ENCODE results near the gene FOXRED1. TPM values are rescaled to one million over a fixed set of nuclear protein-coding genes. Genes with fewer than 3 reads are reported as not detected.

Gene FOXRED1
- total and polyA plus RNA-seq, 9 of the 15 experiments (the other 6 are each of a cell fraction or from before 2014, with no cell fraction given), result 14.1 to 94.4 (median 53.1) TPM

GRCh38 chr11:126318574-126319373 is 49.8 kb downstream of the FOXRED1 start (continued):
- TF ChIP-seq ATF3 (IDR thresholded peaks at IDR 0.05) (peak; percentile 32; the same call in 1 of the 2 replicates), ATF3 (CRISPR knock-in tag; conservative IDR thresholded peaks at IDR 0.05) (no peak), TCFL5 (CRISPR knock-in tag; conservative IDR thresholded peaks at IDR 0.05) (no peak), ZNF24 (IDR thresholded peaks at IDR 0.05) (no peak), KLF13 (tag; IDR thresholded peaks at IDR 0.05; ENCODE audit: borderline replicate concordance, low read depth) (no peak), ATF7 (IDR thresholded peaks at IDR 0.05) (0 out of 2 replicates have a peak, but pooled peaks have one; percentile 26), ZNF212 (CRISPR knock-in tag; IDR thresholded peaks at IDR 0.05) (no peak), KDM2B (CRISPR knock-in tag; IDR thresholded peaks at IDR 0.05) (no peak), GATA2 (CRISPR knock-in tag; IDR thresholded peaks at IDR 0.05) (no peak), POLR2H (tag; IDR thresholded peaks at IDR 0.05; ENCODE audit: low read depth) (no peak), KHSRP (IDR thresholded peaks at IDR 0.05) (no peak), HCFC1 (IDR thresholded peaks at IDR 0.05; ENCODE audit: low read depth, low read length) (no peak), ZNF3 (CRISPR knock-in tag; IDR thresholded peaks at IDR 0.05) (no peak), ZNF764 (CRISPR knock-in tag; IDR thresholded peaks at IDR 0.05; ENCODE audit: low read depth) (no peak), NCOA1 (IDR thresholded peaks at IDR 0.05; ENCODE audit: low read depth) (no peak), ARID3A (IDR thresholded peaks at IDR 0.05; ENCODE audit: borderline replicate concordance, low read depth, low read length) (no peak), E2F5 (CRISPR knock-in tag; IDR thresholded peaks at IDR 0.05) (no peak), JUND (IDR thresholded peaks at IDR 0.05; ENCODE audit: borderline replicate concordance, low read depth, low read length) (0 out of 2 replicates have a peak, but pooled peaks have one; percentile 5), JUND (tag; IDR thresholded peaks at IDR 0.05; ENCODE audit: borderline replicate concordance, low read depth, low read length) (peak; percentile 30; the same call in 1 of the 3 replicates), E2F8 (IDR thresholded peaks at IDR 0.05; ENCODE audit: low read depth, partially characterized antibody) (no peak)

Measured in K562 (cell line).